RWPE1 (cell line): Measurements from ENCODE around the gene BMPER.

ENCODE experiments used
- CTCF ChIA-PET: fragments of 350-600 bp; sonication (Branson Sonifier 250); formaldehyde crosslinking; extraction: SDS; loops from one replicate; lab custom pipeline; 2021; lab: Yijun Ruan, JAX
- POLR2A ChIA-PET: fragments of 400-600 bp; formaldehyde crosslinking; extraction: SDS; loops from one replicate; lab custom pipeline; 2020; ENCODE audit warnings: antibody characterized with exemption; ENCODE audit not compliant: low non-redundant PET; lab: Yijun Ruan, JAX
- DNase-seq: peaks from one replicate; pipeline ENCODE4 v3.0.0; 2012; ENCODE audit warnings: low spot score
- H3K27ac ChIP-seq: fragments of 450-650 bp; 2 replicates; pipeline ENCODE4 v1.5.1; 2017
- TF ChIP-seq, protein P1 (sequence below): fragments of 450-650 bp; conservative IDR thresholded peaks from 2 replicates; pipeline ENCODE4 v1.5.1; 2017; ENCODE audit warnings: low read depth, mild to moderate bottlenecking

Gene BMPER

DNA sequence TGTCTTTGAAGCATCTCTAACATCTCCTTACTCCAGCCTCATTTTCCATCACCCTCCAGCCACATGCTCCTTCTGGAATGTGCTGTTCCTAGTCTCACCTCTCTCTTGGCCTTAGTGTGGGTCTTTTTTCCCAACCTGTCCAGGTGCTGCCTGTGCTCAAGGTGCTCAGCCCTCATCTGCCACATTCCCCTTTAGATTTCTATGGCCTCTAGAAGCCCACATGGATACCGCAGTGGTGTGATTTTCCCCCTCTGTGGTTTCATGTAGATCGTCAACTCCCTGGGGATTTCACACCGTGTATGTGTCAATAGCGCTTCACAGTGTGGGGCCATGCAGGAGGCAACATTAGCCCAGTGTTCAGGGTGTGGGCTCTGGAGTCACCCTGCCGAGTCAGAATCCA lies 32.5 kb downstream of the BMPER start:
- no peak for DNase-seq
- ChIA-PET CTCF (no interaction called here), POLR2A (no interaction called here)
- H3K27ac ChIP-seq, result no peak overlapping the region
- TF ChIP-seq, protein P1, sequence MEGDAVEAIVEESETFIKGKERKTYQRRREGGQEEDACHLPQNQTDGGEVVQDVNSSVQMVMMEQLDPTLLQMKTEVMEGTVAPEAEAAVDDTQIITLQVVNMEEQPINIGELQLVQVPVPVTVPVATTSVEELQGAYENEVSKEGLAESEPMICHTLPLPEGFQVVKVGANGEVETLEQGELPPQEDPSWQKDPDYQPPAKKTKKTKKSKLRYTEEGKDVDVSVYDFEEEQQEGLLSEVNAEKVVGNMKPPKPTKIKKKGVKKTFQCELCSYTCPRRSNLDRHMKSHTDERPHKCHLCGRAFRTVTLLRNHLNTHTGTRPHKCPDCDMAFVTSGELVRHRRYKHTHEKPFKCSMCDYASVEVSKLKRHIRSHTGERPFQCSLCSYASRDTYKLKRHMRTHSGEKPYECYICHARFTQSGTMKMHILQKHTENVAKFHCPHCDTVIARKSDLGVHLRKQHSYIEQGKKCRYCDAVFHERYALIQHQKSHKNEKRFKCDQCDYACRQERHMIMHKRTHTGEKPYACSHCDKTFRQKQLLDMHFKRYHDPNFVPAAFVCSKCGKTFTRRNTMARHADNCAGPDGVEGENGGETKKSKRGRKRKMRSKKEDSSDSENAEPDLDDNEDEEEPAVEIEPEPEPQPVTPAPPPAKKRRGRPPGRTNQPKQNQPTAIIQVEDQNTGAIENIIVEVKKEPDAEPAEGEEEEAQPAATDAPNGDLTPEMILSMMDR, result no peak

DNA sequence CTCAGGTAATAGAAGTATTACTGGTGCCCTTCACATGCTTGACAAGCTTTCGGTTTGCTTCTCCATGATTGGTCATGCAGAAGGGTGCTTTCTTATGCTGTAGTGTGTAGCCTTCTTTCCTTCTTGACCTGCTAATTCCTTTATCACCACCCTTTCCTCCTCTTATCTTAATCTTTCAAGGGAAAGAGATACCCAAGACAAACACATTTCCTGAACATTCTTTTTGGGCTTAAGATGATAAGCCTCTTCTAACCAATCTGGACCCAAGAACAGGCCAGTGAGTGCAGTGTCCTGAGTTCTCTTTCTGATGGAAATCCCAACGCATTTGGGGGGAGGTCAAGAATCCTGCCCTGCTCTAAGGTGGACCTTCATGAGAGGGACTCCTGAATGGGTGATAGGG lies 33.8 kb downstream of the BMPER start:
- POLR2A ChIA-PET, result no interaction called here
- H3K27ac ChIP-seq, result no peak overlapping the region
- TF ChIP-seq, protein P1, result no peak
- CTCF ChIA-PET, result interaction anchor here (1.0 kb wide), 1 partner anchor 754 kb away, joined by 4 read pairs; no protein-coding TSS in a partner anchor
- no peak for DNase-seq

DNA sequence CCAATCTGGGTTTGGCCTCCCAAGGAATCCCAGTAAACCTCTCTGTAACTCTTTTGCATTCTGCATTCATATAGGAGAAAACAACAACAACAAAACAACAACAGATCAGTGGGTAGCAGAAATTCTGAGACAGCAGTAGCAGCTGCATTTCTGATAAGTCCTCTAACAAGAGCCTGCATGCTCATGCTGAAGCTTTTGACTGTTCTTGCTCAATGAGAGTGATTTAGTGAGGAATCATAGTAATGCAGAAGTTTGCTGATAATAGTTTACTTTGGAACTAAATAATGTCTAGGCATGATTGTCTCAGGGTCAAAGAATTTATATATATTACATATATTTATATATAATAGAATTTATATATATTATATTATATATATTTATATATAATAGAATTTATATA lies 35.2 kb downstream of the BMPER start:
- ChIA-PET POLR2A (no interaction called here), CTCF (no interaction called here)
- TF ChIP-seq, protein P1, result no peak
- no peak for DNase-seq
- H3K27ac ChIP-seq, result no peak overlapping the region

DNA sequence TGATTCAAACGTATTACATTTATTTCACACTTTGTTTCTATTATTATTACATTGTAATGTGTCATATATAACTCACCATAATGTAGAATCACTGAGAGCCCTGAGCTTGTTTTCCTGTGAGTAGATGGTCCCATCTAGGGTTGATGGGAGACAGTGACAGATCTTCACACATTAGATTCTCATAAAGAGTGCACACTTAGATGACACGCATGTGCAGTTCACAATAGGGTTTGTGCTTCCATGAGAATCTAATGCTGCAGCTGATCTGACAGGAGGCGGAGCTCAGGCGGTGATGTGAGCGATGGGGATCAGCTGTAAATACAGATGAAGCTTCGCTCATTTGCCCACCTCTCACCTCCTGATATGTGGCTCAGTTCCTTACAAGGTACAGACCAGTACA lies 36.1 kb downstream of the BMPER start:
- ChIA-PET CTCF (no interaction called here), POLR2A (no interaction called here)
- no peak overlapping the region for H3K27ac ChIP-seq
- DNase-seq, result no peak
- TF ChIP-seq, protein P1, result no peak

DNA sequence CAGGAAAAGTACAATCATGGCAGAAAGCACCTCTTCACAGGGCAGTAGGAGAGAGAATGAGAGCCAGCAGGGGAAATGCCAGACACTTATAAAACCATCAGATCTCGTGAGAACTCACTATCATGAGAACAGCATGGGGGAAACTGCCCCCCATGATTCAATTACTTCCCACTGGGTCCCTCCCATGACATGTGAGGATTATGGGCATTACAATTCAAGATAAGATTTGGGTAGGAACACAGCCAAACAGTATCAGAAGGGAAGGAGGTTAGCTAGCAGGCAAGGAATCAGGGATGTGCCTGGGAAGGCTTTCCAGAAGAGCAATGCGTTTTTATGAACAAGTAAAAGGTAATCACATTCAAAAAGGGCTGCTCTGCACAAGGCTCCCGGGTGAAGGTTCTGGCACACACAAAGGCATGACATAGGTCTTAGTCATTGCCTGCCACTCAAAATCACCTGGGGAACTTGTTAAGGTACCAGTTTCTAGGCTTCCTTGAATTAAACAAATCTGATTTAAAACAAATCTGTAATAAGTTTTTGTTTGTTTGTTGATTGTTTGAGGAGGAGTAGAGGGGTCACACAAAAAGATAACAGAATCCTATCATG lies 40.9 kb downstream of the BMPER start:
- TF ChIP-seq, protein P1, result no peak
- ChIA-PET POLR2A (no interaction called here), CTCF (no interaction called here)
- H3K27ac ChIP-seq, result no peak overlapping the region
- DNase-seq, result peak; percentile 51

DNA sequence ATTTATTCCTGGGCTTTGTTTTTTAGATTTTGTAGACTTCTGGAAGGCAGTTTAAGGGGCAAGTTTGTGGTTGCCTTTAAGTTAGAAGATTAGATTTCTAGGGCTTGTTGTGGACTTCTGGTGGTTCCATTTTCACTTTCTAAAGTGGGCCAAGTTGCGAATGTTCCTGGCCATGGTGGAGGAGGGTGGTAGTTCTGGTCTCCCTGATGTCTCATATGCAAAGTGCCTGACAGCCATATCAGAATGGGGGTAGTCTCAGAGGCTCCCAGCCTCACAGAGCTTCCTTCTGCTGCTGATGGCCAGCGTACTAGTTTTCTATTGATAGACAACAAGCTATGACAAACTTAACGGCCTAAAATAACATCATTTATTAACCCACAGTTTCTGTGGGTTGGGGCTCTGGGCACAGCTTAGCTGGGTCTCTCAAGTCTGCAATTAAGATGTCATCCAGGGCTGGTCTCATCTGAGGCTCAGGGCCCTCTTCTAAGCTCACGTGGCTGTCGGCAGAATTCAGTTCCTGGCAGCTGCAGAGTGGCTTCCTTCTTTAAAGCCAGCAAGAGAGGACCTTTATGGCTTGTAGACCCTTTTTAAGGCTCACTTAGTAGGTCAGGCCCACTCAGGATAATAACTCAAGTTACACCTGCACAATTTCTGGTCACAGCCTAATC lies 44.8 kb downstream of the BMPER start:
- POLR2A ChIA-PET, result no interaction called here

More for the DNA sequence above, 44.8 kb downstream of the BMPER start:
- DNase-seq, result no peak
- CTCF ChIA-PET, result interaction anchor here (1.3 kb wide), 1 partner anchor 17 kb away, joined by 4 read pairs; no protein-coding TSS in a partner anchor
- TF ChIP-seq, protein P1, result no peak
- no peak overlapping the region for H3K27ac ChIP-seq
